B cell (primary cell): ENCODE results near the gene HOXB1. TPM values are rescaled to one million over a fixed set of nuclear protein-coding genes. Genes with fewer than 3 reads are reported as not detected.

Experiments used
- ATAC-seq: fragments of 200-7000 bp; cut with Tn5 transposase; one replicate; pipeline ENCODE4 v1.10.0; 2021; ENCODE audit warnings: low read depth, mild to moderate bottlenecking, moderate number of reproducible peaks, moderate library complexity
- CTCF ChIA-PET: fragments of 350-600 bp; sonication (Branson Sonifier 250); formaldehyde crosslinking; loops from one replicate; lab custom pipeline; 2021; ENCODE audit warnings: antibody characterized with exemption, inconsistent platforms; lab: Charles Lee
- POLR2A ChIA-PET: fragments of 350-600 bp; sonication (Branson Sonifier 250); formaldehyde crosslinking; loops from one replicate; lab custom pipeline; 2021; ENCODE audit warnings: antibody characterized with exemption; lab: Charles Lee
- DNase-seq: peaks from one replicate; pipeline ENCODE4 v3.0.0; 2013
- H2AFZ ChIP-seq: 2 replicates; pipeline ENCODE4 v1.6.1; 2012; ENCODE audit warnings: mild to moderate bottlenecking, low read depth, low read length; ENCODE audit not compliant: insufficient read depth, poor library complexity, severe bottlenecking
- H3K27ac ChIP-seq, 2 donors: 1 replicate in 1 of 2; 2 replicates in 1 of 2; pipeline ENCODE4 v1.5.1; 2012 to 2013; ENCODE audit warnings: low read length in 2 of 2, mild to moderate bottlenecking in 2 of 2, moderate library complexity in 1 of 2
- H3K27me3 ChIP-seq, 4 experiments: fragments of 200-600 bp in 1 of 4; sonication (generic) in 1 of 4; replicated peaks in 1 of 4; 1 replicate in 2 of 4; 2 replicates in 2 of 4; pipeline versions ENCODE4 v1.6.1 to v1.7.0; 2013 to 2016; ENCODE audit warnings: low read length in 3 of 4, mild to moderate bottlenecking in 2 of 4, mixed read lengths in 1 of 4, moderate library complexity in 1 of 4; ENCODE audit not compliant: insufficient read depth in 4 of 4, control insufficient read depth in 3 of 4; ENCODE audit errors: control extremely low read depth in 1 of 4
- H3K36me3 ChIP-seq, 2 experiments: replicated peaks in 1 of 2; 1 replicate in 1 of 2; 2 replicates in 1 of 2; pipeline versions ENCODE4 v1.6.1 to v1.7.1; 2013; ENCODE audit warnings: low read length in 1 of 2; ENCODE audit not compliant: insufficient read depth in 2 of 2, control insufficient read depth in 1 of 2; ENCODE audit errors: control extremely low read depth in 1 of 2, extremely low read depth in 1 of 2
- H3K4me1 ChIP-seq, 2 donors: fragments of 200-600 bp in 1 of 2; sonication (generic) in 1 of 2; 1 replicate in 1 of 2; 2 replicates in 1 of 2; pipeline versions ENCODE4 v1.5.1 to v1.6.1; 2013 to 2017; ENCODE audit warnings: low read length in 2 of 2; ENCODE audit not compliant: control insufficient read depth in 2 of 2, insufficient read depth in 2 of 2
- H3K4me2 ChIP-seq: replicated peaks from 2 replicates; pipeline ENCODE3; 2012; ENCODE audit warnings: mild to moderate bottlenecking, low read depth, low read length; ENCODE audit not compliant: poor library complexity, severe bottlenecking
- H3K4me3 ChIP-seq, 5 experiments: fragments of 200-600 bp in 1 of 5; sonication (generic) in 1 of 5; 1 replicate in 3 of 5; 2 replicates in 2 of 5; pipeline versions ENCODE4 v1.5.1 to v1.7.0; 2011 to 2016; ENCODE audit warnings: low read length in 4 of 5, mild to moderate bottlenecking in 4 of 5, low read depth in 2 of 5, control low read depth in 1 of 5, moderate library complexity in 1 of 5; ENCODE audit not compliant: insufficient read depth in 1 of 5; ENCODE audit errors: control extremely low read depth in 1 of 5, extremely low read depth in 1 of 5
- H3K79me2 ChIP-seq: fragments of 200-600 bp; sonication (generic); one replicate; pipeline ENCODE4 v1.6.0; 2016; ENCODE audit warnings: low read length; ENCODE audit not compliant: control insufficient read depth, insufficient read depth
- H3K9ac ChIP-seq: fragments of 200-600 bp; sonication (generic); 2 replicates; pipeline ENCODE4 v1.6.1; 2017; ENCODE audit warnings: mild to moderate bottlenecking, low read length, moderate library complexity
- H3K9me3 ChIP-seq, 3 donors: one replicate each; pipeline versions ENCODE4 v1.6.1 to v1.7.1; 2013; ENCODE audit warnings: low read length in 2 of 3; ENCODE audit not compliant: control insufficient read depth in 2 of 3, insufficient read depth in 1 of 3; ENCODE audit errors: control extremely low read depth in 1 of 3
- H4K20me1 ChIP-seq: 2 replicates; pipeline ENCODE4 v1.6.0; 2012; ENCODE audit warnings: mild to moderate bottlenecking, low read length; ENCODE audit not compliant: insufficient read depth, control insufficient read depth, poor library complexity, severe bottlenecking
- H3K27ac Mint-ChIP-seq: one replicate; pipeline ENCODE4 v1.8.0; 2021; ENCODE audit warnings: mixed read lengths
- H3K27me3 Mint-ChIP-seq: one replicate; pipeline ENCODE4 v1.8.0; 2021; ENCODE audit warnings: mixed read lengths
- H3K4me1 Mint-ChIP-seq: one replicate; pipeline ENCODE4 v1.8.0; 2021; ENCODE audit warnings: mixed read lengths
- H3K4me3 Mint-ChIP-seq: one replicate; pipeline ENCODE4 v1.8.0; 2021; ENCODE audit warnings: mixed read lengths
- H3K9me3 Mint-ChIP-seq: one replicate; pipeline ENCODE4 v1.8.0; 2022; ENCODE audit warnings: mixed read lengths; ENCODE audit not compliant: insufficient read depth
- EZH2 ChIP-seq: IDR thresholded peaks from 2 replicates; pipeline ENCODE4 v1.6.1; 2012; ENCODE audit warnings: borderline replicate concordance, low read depth, mild to moderate bottlenecking, moderate library complexity, low read length; ENCODE audit not compliant: insufficient read depth, poor library complexity, severe bottlenecking
- WGBS: methylation state at CpG from one replicate; pipeline ENCODE4 v1.1.5; 2013; ENCODE audit warnings: missing lambda C conversion rate; ENCODE audit not compliant: insufficient coverage; 5-methylcytosine and 5-hydroxymethylcytosine counted together
- intact Hi-C: fragments of 100-400 bp; cut with micrococcal nuclease; formaldehyde crosslinking; loops from one replicate; pipeline ENCODE4 v1.10.0; 2022
- polyA plus RNA-seq: library from polyadenylated mRNA; depleted of rRNA; stranded (reverse); fragments of >200 nt; gene quantifications from 2 replicates; pipeline ENCODE4 v1.2.3, GENCODE V29; 2012
- total RNA-seq, 2 donors: library from RNA; stranded (reverse); fragments of 120-200 nt in 1 of 2; gene quantifications; 1 replicate in 1 of 2; 2 replicates in 1 of 2; pipeline versions ENCODE4 v1.2.3 to v1.2.4, GENCODE V29; 2013 to 2022
- TF ChIP-seq, protein P1 (sequence below): fragments of 200-600 bp; IDR thresholded peaks from one replicate; pipeline ENCODE4 v1.8.0; 2022; ENCODE audit warnings: antibody characterized with exemption, mild to moderate bottlenecking

Gene HOXB1
- total and polyA plus RNA-seq, 2 donors (not counting 1 experiment from before 2014, with no cell fraction given): not detected

- TF ChIP-seq, protein P1, sequence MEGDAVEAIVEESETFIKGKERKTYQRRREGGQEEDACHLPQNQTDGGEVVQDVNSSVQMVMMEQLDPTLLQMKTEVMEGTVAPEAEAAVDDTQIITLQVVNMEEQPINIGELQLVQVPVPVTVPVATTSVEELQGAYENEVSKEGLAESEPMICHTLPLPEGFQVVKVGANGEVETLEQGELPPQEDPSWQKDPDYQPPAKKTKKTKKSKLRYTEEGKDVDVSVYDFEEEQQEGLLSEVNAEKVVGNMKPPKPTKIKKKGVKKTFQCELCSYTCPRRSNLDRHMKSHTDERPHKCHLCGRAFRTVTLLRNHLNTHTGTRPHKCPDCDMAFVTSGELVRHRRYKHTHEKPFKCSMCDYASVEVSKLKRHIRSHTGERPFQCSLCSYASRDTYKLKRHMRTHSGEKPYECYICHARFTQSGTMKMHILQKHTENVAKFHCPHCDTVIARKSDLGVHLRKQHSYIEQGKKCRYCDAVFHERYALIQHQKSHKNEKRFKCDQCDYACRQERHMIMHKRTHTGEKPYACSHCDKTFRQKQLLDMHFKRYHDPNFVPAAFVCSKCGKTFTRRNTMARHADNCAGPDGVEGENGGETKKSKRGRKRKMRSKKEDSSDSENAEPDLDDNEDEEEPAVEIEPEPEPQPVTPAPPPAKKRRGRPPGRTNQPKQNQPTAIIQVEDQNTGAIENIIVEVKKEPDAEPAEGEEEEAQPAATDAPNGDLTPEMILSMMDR: no peak
- TF ChIP-seq EZH2: no peak
- ATAC-seq (no peak), DNase-seq (no peak)
- Histone ChIP-seq H3K36me3 (no peaks in the 10 kb centered on the region), H3K9ac (no peak overlapping the region), H3K4me2 (no peak overlapping the region), H3K4me1 (peaks cover 0 to 4% of the 10 kb centered on the region in 2 donors), H3K27me3 (peaks cover 0 to 37% (median 12%) of the 10 kb centered on the region in 4 experiments), H3K27ac (no peak overlapping the region), H3K4me3 (no peak overlapping the region), H3K9me3 (peaks cover 0 to 5% (median 0%) of the 10 kb centered on the region in 3 donors), H4K20me1 (no peaks in the 10 kb centered on the region), H3K79me2 (no peaks in the 10 kb centered on the region), H2AFZ (no peak overlapping the region)
- ChIA-PET CTCF (interaction anchor here (1.1 kb wide), 1 partner anchor 250 kb away, joined by 3 read pairs; no protein-coding TSS in a partner anchor), POLR2A (no interaction called here)
- no peaks in the 10 kb centered on the region for H3K9me3 Mint-ChIP-seq
- H3K27ac Mint-ChIP-seq: no peak overlapping the region
- intact Hi-C loops: no loop called here
- peaks cover 4% of the 10 kb centered on the region for H3K4me1 Mint-ChIP-seq
- peaks cover 33% of the 10 kb centered on the region for H3K27me3 Mint-ChIP-seq
- H3K4me3 Mint-ChIP-seq: no peak overlapping the region
- 97% methylated on average over 8 of the region's 13 CpGs for WGBS
Observed at GRCh38 chr17:48558057-48558830, 27.4 kb upstream of the HOXB1 start.
